Lower leg skin (tissue), 3 donors: ENCODE results near the gene TLL2.

Experiments
- POLR2A ChIP-seq, 2 donors: fragments of 450-650 bp; IDR thresholded peaks; one replicate each; pipeline ENCODE4 v1.6.1; 2016 to 2017; ENCODE audit warnings: antibody characterized with exemption in 2 of 2, mild to moderate bottlenecking in 1 of 2, moderate library complexity in 1 of 2
- TF ChIP-seq, protein P1 (sequence below), 3 donors: fragments of 450-650 bp; IDR thresholded peaks; one replicate each; pipeline ENCODE4 v1.5.1; 2016; ENCODE audit warnings: antibody characterized with exemption in 3 of 3, mild to moderate bottlenecking in 3 of 3, moderate library complexity in 2 of 3

DNA sequence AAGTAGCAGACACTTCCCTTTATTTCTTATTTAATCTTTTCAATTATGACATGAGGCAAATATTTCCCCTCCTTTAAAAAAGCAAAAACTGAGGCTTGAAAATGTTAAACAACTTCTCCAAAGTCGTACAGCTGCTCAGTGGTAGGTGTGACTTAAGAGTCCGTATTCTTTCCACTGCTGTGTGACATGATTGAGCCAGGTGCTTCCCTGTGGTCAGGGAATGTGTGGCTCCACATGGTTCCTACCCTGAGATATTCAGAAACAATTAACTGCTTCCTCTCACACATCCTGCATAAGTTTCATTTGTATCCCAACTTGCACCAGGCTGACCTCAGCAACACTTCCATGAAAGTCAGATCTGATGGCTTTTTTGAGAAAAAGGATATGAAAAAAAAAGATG is 168.5 kb downstream of the TLL2 start:
- TF ChIP-seq, protein P1, sequence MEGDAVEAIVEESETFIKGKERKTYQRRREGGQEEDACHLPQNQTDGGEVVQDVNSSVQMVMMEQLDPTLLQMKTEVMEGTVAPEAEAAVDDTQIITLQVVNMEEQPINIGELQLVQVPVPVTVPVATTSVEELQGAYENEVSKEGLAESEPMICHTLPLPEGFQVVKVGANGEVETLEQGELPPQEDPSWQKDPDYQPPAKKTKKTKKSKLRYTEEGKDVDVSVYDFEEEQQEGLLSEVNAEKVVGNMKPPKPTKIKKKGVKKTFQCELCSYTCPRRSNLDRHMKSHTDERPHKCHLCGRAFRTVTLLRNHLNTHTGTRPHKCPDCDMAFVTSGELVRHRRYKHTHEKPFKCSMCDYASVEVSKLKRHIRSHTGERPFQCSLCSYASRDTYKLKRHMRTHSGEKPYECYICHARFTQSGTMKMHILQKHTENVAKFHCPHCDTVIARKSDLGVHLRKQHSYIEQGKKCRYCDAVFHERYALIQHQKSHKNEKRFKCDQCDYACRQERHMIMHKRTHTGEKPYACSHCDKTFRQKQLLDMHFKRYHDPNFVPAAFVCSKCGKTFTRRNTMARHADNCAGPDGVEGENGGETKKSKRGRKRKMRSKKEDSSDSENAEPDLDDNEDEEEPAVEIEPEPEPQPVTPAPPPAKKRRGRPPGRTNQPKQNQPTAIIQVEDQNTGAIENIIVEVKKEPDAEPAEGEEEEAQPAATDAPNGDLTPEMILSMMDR (IDR thresholded peaks at IDR 0.05), result no peak
- TF ChIP-seq POLR2A (IDR thresholded peaks at IDR 0.05), result no peak
